ENCODE data around the gene KLHL9.

KLHL9 gene

DNA sequence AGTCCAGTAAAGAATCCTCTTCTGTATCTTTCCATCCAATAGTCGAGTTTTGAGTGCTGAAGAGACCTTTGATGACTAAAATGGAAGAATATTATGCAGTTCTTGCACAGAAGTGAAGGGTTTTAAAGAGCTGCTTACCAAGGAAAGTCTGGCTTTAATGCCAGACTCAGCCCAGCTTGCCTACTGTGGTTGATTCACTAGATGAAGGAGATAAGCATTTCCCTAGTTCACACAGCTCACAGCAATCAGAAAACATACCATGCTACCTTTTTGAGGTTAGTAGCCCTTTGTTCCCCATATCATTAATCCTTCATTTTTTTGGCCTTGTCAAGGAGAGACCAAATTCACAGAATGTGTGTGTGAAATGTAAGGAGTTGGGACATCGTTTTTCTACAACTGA is 45.4 kb downstream of the KLHL9 start:
- DNase-seq = peak; percentile 7
- Histone ChIP-seq H4K20me1 (ENCODE audit: insufficient read depth, low read length) (no peaks in the 10 kb centered on the region), H3K36me3 (ENCODE audit: insufficient read depth, low read length) (no peaks in the 10 kb centered on the region), H3K27ac (ENCODE audit: low read length) (no peak overlapping the region), H3K4me2 (ENCODE audit: insufficient read depth, low read length) (no peak overlapping the region), H3K9ac (ENCODE audit: low read depth, low read length) (no peak overlapping the region), H3K27me3 (ENCODE audit: insufficient read depth, low read length, poor library complexity) (peaks cover 6% of the 10 kb centered on the region), H3K9me3 (ENCODE audit: insufficient read depth, low read length, severe bottlenecking) (no peaks in the 10 kb centered on the region), H3K4me1 (ENCODE audit: insufficient read depth, low read length) (peaks cover 5% of the 10 kb centered on the region; the same call in 1 of the 2 replicates), H3K4me3 (ENCODE audit: low read depth in 1 of 2, low read length in 2 of 2) (no peak overlapping the region), H3K79me2 (ENCODE audit: insufficient read depth, low read length) (no peaks in the 10 kb centered on the region), H2AFZ (ENCODE audit: low read depth, low read length) (no peak overlapping the region)
- TF ChIP-seq EZH2 (IDR thresholded peaks at IDR 0.05; ENCODE audit: borderline replicate concordance, low read depth, low read length, severe bottlenecking) (no peak), CTCF (IDR thresholded peaks at IDR 0.05; ENCODE audit: borderline replicate concordance, extremely low read depth, low read length, poor library complexity, severe bottlenecking) (no peak)
- ATAC-seq (ENCODE audit: insufficient read depth, low read depth) = peak; percentile 84

- TF ChIP-seq CTCF (IDR thresholded peaks at IDR 0.05; ENCODE audit: borderline replicate concordance, extremely low read depth, low read length, poor library complexity, severe bottlenecking) (no peak), EZH2 (IDR thresholded peaks at IDR 0.05; ENCODE audit: borderline replicate concordance, low read depth, low read length, severe bottlenecking) (no peak)
- Histone ChIP-seq H3K79me2 (ENCODE audit: insufficient read depth, low read length) (no peaks in the 10 kb centered on the region), H4K20me1 (ENCODE audit: insufficient read depth, low read length) (no peaks in the 10 kb centered on the region), H3K27ac (ENCODE audit: low read length) (no peak overlapping the region), H3K36me3 (ENCODE audit: insufficient read depth, low read length) (no peaks in the 10 kb centered on the region), H3K9me3 (ENCODE audit: insufficient read depth, low read length, severe bottlenecking) (no peaks in the 10 kb centered on the region), H3K4me3 (ENCODE audit: low read depth in 1 of 2, low read length in 2 of 2) (no peak overlapping the region), H3K4me2 (ENCODE audit: insufficient read depth, low read length) (no peak overlapping the region), H3K27me3 (ENCODE audit: insufficient read depth, low read length, poor library complexity) (no peaks in the 10 kb centered on the region), H3K9ac (ENCODE audit: low read depth, low read length) (no peak overlapping the region), H2AFZ (ENCODE audit: low read depth, low read length) (no peak overlapping the region), H3K4me1 (ENCODE audit: insufficient read depth, low read length) (peaks cover 5% of the 10 kb centered on the region; the same call in 1 of the 2 replicates)
- DNase-seq (no peak), ATAC-seq (ENCODE audit: insufficient read depth, low read depth) (no peak)
These were observed 47.9 kb downstream of the KLHL9 start for GRCh38 chr9:21287280-21287679.

DNA sequence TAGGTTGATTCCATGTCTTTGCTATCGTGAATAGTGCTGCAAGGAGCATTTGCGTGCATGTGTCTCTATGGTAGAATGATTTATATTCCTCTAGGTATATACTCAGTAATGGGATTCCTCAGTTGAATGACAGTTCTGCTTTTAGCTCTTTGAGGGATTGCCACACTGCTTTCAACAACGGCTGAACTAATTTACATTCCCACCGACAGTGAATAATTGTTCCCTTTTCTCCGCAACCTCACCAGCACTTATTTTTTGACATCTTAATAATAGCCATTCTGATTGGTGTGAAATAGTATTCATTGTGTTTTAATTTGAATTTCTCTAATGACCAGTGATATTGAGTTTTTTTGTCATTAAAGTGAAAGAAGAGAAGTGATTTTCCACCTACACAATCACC is 48.5 kb downstream of the KLHL9 start:
- H4K20me1 ChIP-seq (ENCODE audit: insufficient read depth, low read length) = no peaks in the 10 kb centered on the region
- no peak overlapping the region for H3K27ac ChIP-seq (ENCODE audit: low read length)
- no peak overlapping the region for H3K9ac ChIP-seq (ENCODE audit: low read depth, low read length)
- no peak for TF ChIP-seq EZH2 (IDR thresholded peaks at IDR 0.05; ENCODE audit: borderline replicate concordance, low read depth, low read length, severe bottlenecking)
- TF ChIP-seq CTCF (IDR thresholded peaks at IDR 0.05; ENCODE audit: borderline replicate concordance, extremely low read depth, low read length, poor library complexity, severe bottlenecking) = no peak
- no peak overlapping the region for H2AFZ ChIP-seq (ENCODE audit: low read depth, low read length)
- H3K9me3 ChIP-seq (ENCODE audit: insufficient read depth, low read length, severe bottlenecking) = no peaks in the 10 kb centered on the region
- H3K4me3 ChIP-seq (ENCODE audit: low read depth in 1 of 2, low read length in 2 of 2) = no peak overlapping the region
- no peaks in the 10 kb centered on the region for H3K79me2 ChIP-seq (ENCODE audit: insufficient read depth, low read length)
- no peaks in the 10 kb centered on the region for H3K36me3 ChIP-seq (ENCODE audit: insufficient read depth, low read length)
- peaks cover 5% of the 10 kb centered on the region; the same call in 1 of the 2 replicates for H3K4me1 ChIP-seq (ENCODE audit: insufficient read depth, low read length)
- DNase-seq (no peak), ATAC-seq (ENCODE audit: insufficient read depth, low read depth) (no peak)
- no peak overlapping the region for H3K4me2 ChIP-seq (ENCODE audit: insufficient read depth, low read length)
- H3K27me3 ChIP-seq (ENCODE audit: insufficient read depth, low read length, poor library complexity) = no peaks in the 10 kb centered on the region

DNA sequence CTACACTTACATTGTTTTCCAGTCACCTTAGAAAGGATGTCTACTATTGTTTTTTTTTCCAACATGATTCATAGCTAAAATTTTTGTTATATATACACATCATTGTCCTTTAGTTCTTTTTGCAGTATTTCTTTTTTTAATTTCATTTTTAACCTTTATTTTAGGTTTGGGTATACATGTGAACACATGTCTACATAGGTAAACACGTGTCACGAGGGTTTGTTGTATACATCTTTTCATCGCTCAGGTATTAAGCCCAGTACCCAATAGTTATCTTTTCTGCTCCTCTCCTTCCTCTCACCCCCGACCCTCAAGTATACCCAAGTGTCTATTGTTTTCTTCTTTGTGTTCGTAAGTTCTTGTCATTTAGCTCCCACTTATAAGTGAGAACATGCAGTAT is 49.1 kb downstream of the KLHL9 start:
- Histone ChIP-seq H3K27me3 (ENCODE audit: insufficient read depth, low read length, poor library complexity) (no peaks in the 10 kb centered on the region), H3K9ac (ENCODE audit: low read depth, low read length) (no peak overlapping the region)
- no peak for ATAC-seq (ENCODE audit: insufficient read depth, low read depth)

More for the DNA sequence above, 49.1 kb downstream of the KLHL9 start:
- H3K36me3 ChIP-seq (ENCODE audit: insufficient read depth, low read length) = no peaks in the 10 kb centered on the region
- no peak for DNase-seq
- H3K27ac ChIP-seq (ENCODE audit: low read length) = no peak overlapping the region
- no peaks in the 10 kb centered on the region for H3K79me2 ChIP-seq (ENCODE audit: insufficient read depth, low read length)
- H2AFZ ChIP-seq (ENCODE audit: low read depth, low read length) = no peak overlapping the region
- TF ChIP-seq EZH2 (IDR thresholded peaks at IDR 0.05; ENCODE audit: borderline replicate concordance, low read depth, low read length, severe bottlenecking) (no peak), CTCF (IDR thresholded peaks at IDR 0.05; ENCODE audit: borderline replicate concordance, extremely low read depth, low read length, poor library complexity, severe bottlenecking) (no peak)
- H3K9me3 ChIP-seq (ENCODE audit: insufficient read depth, low read length, severe bottlenecking) = no peaks in the 10 kb centered on the region
- no peaks in the 10 kb centered on the region for H4K20me1 ChIP-seq (ENCODE audit: insufficient read depth, low read length)
- peaks cover 5% of the 10 kb centered on the region; the same call in 1 of the 2 replicates for H3K4me1 ChIP-seq (ENCODE audit: insufficient read depth, low read length)
- no peak overlapping the region for H3K4me3 ChIP-seq (ENCODE audit: low read depth in 1 of 2, low read length in 2 of 2)
- no peak overlapping the region for H3K4me2 ChIP-seq (ENCODE audit: insufficient read depth, low read length)

All from DND-41 (cell line).